DMS153 treated with DMSO at 0.1 percent for 48 hours (cell line): ENCODE data around the gene MNT.
"Not testable (repeated sequence)": the region's sequence is repeated elsewhere in the genome, so short reads cannot be mapped to it uniquely, and the experiment has no call there.

ENCODE experiments used
- DNase-seq: peaks from one replicate; lab custom pipeline; 2025; ENCODE audit not compliant: unreplicated experiment; lab: John Stamatoyannopoulos, UW

Gene MNT

GRCh38 chr17:2400877-2401425 lies at the start of gene MNT:
TSS of gene MNT (minus strand) at chr17:2401060. CDS start at chr17:2400712, 348 bp downstream.
- DNase-seq, result peak; percentile 66

- DNase-seq, result no peak
These were observed 49.3 kb upstream of the MNT start for GRCh38 chr17:2450016-2450650.

- DNase-seq, result no peak
These were observed 48.6 kb upstream of the MNT start for GRCh38 chr17:2449486-2449885.

GRCh38 chr17:2447479-2447878 lies 46.6 kb upstream of the MNT start:
- not testable (repeated sequence) for DNase-seq

GRCh38 chr17:2445638-2446037 lies 44.8 kb upstream of the MNT start:
- no peak for DNase-seq

- DNase-seq, result no peak
These were observed 43.5 kb upstream of the MNT start for GRCh38 chr17:2444382-2444781.

- no peak for DNase-seq
These were observed 41.3 kb upstream of the MNT start for GRCh38 chr17:2442166-2442565.

GRCh38 chr17:2440930-2441329 lies 40.1 kb upstream of the MNT start:
- no peak for DNase-seq

- not testable (repeated sequence) for DNase-seq
These were observed 39.1 kb upstream of the MNT start for GRCh38 chr17:2439997-2440396.

GRCh38 chr17:2438823-2439222 lies 38.0 kb upstream of the MNT start:
- DNase-seq, result no peak

GRCh38 chr17:2436316-2436905 lies 35.6 kb upstream of the MNT start:
- DNase-seq, result peak; percentile 20

GRCh38 chr17:2435862-2436261 lies 35.0 kb upstream of the MNT start:
- peak; percentile 12 for DNase-seq

GRCh38 chr17:2435181-2435741 lies 34.4 kb upstream of the MNT start:
- no peak for DNase-seq

- no peak for DNase-seq
These were observed 32.8 kb upstream of the MNT start for GRCh38 chr17:2433696-2434095.

GRCh38 chr17:2427910-2428309 lies 27.1 kb upstream of the MNT start:
- no peak for DNase-seq

- no peak for DNase-seq
These were observed 26.4 kb upstream of the MNT start for GRCh38 chr17:2427215-2427614.

GRCh38 chr17:2423271-2423670 lies 22.4 kb upstream of the MNT start:
- no peak for DNase-seq

- DNase-seq, result no peak
These were observed 20.7 kb upstream of the MNT start for GRCh38 chr17:2421315-2422147.

- no peak for DNase-seq
These were observed 19.3 kb upstream of the MNT start for GRCh38 chr17:2420176-2420575.

GRCh38 chr17:2419486-2419885 lies 18.6 kb upstream of the MNT start:
- DNase-seq, result no peak

GRCh38 chr17:2418572-2418971 lies 17.7 kb upstream of the MNT start:
- DNase-seq, result no peak
